Measurements from ENCODE around the gene OVOL2.

DNA sequence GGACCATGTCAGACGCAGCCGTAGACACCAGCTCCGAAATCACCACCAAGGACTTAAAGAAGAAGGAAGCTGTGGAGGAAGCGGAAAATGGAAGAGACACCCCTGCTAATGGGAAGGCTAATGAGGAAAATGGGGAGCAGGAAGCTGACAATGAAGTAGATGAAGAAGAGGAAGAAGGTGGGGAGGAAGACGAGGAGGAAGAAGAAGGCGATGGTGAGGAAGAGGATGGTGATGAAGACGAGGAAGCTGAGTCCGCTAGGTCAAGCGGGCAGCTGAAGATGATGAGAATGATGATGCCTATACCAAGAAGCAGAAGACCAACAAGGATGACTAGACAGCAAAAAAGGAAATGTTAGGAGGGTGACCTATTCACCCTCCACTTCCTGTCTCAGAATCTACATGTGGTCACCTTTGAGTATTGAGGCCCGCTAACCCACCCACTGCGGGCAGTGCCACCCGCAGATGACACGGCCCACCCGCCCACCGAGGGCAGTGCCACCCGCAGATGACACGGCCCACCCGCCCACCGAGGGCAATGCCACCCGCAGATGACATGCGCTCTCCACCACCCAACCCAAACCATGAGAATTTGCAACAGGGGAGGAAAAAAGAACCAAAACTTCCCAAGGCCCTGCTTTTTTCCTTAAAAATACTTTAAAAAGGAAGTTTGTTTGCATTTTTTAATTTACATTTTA is 45.6 kb downstream of the OVOL2 start:
- TF ChIP-seq, protein P1, sequence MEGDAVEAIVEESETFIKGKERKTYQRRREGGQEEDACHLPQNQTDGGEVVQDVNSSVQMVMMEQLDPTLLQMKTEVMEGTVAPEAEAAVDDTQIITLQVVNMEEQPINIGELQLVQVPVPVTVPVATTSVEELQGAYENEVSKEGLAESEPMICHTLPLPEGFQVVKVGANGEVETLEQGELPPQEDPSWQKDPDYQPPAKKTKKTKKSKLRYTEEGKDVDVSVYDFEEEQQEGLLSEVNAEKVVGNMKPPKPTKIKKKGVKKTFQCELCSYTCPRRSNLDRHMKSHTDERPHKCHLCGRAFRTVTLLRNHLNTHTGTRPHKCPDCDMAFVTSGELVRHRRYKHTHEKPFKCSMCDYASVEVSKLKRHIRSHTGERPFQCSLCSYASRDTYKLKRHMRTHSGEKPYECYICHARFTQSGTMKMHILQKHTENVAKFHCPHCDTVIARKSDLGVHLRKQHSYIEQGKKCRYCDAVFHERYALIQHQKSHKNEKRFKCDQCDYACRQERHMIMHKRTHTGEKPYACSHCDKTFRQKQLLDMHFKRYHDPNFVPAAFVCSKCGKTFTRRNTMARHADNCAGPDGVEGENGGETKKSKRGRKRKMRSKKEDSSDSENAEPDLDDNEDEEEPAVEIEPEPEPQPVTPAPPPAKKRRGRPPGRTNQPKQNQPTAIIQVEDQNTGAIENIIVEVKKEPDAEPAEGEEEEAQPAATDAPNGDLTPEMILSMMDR (IDR thresholded peaks at IDR 0.05): no peak
- TF ChIP-seq EZH2 (IDR thresholded peaks at IDR 0.05; ENCODE audit: borderline replicate concordance, insufficient read depth, low read depth, low read length, poor library complexity, severe bottlenecking): no peak
